ENCODE measurements around the gene ADRB1. TPM values are rescaled to one million over a fixed set of nuclear protein-coding genes. Genes with fewer than 3 reads are reported as not detected.

Gene ADRB1
- total and polyA plus RNA-seq, 8 donors, result 0.49 to 2.1 (median 0.97) TPM

- no peak overlapping the region for H3K4me3 ChIP-seq
- H3K27me3 ChIP-seq, result no peaks in the 10 kb centered on the region
- FAIRE-seq (no peak), ATAC-seq (no peak), DNase-seq (no peak)
- no peaks in the 10 kb centered on the region for H3K9me3 ChIP-seq
- no peak for TF ChIP-seq CTCF (IDR thresholded peaks at IDR 0.05)
- no peak overlapping the region for H3K27ac ChIP-seq
- intact Hi-C loops (cut with DNase I), result no loop called here
- peaks cover 0 to 10% (median 6%) of the 10 kb centered on the region in 3 donors for H3K4me1 ChIP-seq
- no peaks in the 10 kb centered on the region for H3K36me3 ChIP-seq
- WGBS, 2 donors, result 92 to 95% methylated on average over 4 of the region's 4 CpGs
These were observed 40.5 kb downstream of the ADRB1 start for GRCh38 chr10:114084215-114084614.

GRCh38 chr10:114087255-114087654 lies 43.6 kb downstream of the ADRB1 start:
- 80 to 86% methylated on average over 5 of the region's 5 CpGs for WGBS, 2 donors
- no peak for FAIRE-seq
- H3K4me1 ChIP-seq, result peaks cover 0 to 3% (median under 1%) of the 10 kb centered on the region in 3 donors
- intact Hi-C loops (cut with DNase I), result no loop called here
- H3K27ac ChIP-seq, result no peak overlapping the region
- no peak for TF ChIP-seq CTCF (IDR thresholded peaks at IDR 0.05)
- H3K27me3 ChIP-seq, result no peaks in the 10 kb centered on the region
- no peak for DNase-seq
- H3K36me3 ChIP-seq, result no peaks in the 10 kb centered on the region
- H3K9me3 ChIP-seq, result no peaks in the 10 kb centered on the region
- H3K4me3 ChIP-seq, result no peak overlapping the region
- no peak for ATAC-seq

- TF ChIP-seq CTCF (IDR thresholded peaks at IDR 0.05), result no peak
- WGBS, 2 donors, result 65 to 72% methylated on average over 4 of the region's 4 CpGs
These were observed 44.0 kb downstream of the ADRB1 start for GRCh38 chr10:114087655-114088054.

GRCh38 chr10:114094795-114095194 lies 51.1 kb downstream of the ADRB1 start:
- no peaks in the 10 kb centered on the region for H3K36me3 ChIP-seq
- no peak overlapping the region for H3K4me3 ChIP-seq
- no peaks in the 10 kb centered on the region for H3K4me1 ChIP-seq
- no peak for ATAC-seq
- H3K27ac ChIP-seq, result no peak overlapping the region
- TF ChIP-seq CTCF (IDR thresholded peaks at IDR 0.05), result no peak
- FAIRE-seq, result no peak
- WGBS, 2 donors, result 94 to 99% methylated on average over 3 of the region's 3 CpGs
- no peak for DNase-seq
- H3K27me3 ChIP-seq, result no peaks in the 10 kb centered on the region
- intact Hi-C loops (cut with DNase I), result loop anchor here in 1 of 3 donors (5.0 kb wide), 1 partner anchor 292 kb away; no protein-coding TSS in a partner anchor
- no peaks in the 10 kb centered on the region for H3K9me3 ChIP-seq

More at GRCh38 chr10:114087655-114088054, 44.0 kb downstream of the ADRB1 start:
- DNase-seq, result no peak
- no peak for FAIRE-seq
- Histone ChIP-seq H3K36me3 (no peaks in the 10 kb centered on the region), H3K4me1 (no peaks in the 10 kb centered on the region), H3K4me3 (no peak overlapping the region), H3K27me3 (no peaks in the 10 kb centered on the region), H3K9me3 (no peaks in the 10 kb centered on the region), H3K27ac (no peak overlapping the region)
- intact Hi-C loops (cut with DNase I), result no loop called here
- ATAC-seq, result no peak

GRCh38 chr10:114095559-114096337 lies 52.1 kb downstream of the ADRB1 start:
- Histone ChIP-seq H3K27ac (no peak overlapping the region), H3K4me3 (no peak overlapping the region), H3K36me3 (no peaks in the 10 kb centered on the region), H3K9me3 (no peaks in the 10 kb centered on the region), H3K27me3 (no peaks in the 10 kb centered on the region), H3K4me1 (no peaks in the 10 kb centered on the region)
- no peak for TF ChIP-seq CTCF (IDR thresholded peaks at IDR 0.05)
- intact Hi-C loops (cut with DNase I), result loop anchor here in 1 of 3 donors (5.0 kb wide), 1 partner anchor 293 kb away; no protein-coding TSS in a partner anchor
- ATAC-seq (no peak), DNase-seq (no peak), FAIRE-seq (no peak)
- WGBS, 2 donors, result 77 to 81% methylated on average over 13 of the region's 13 CpGs
